Stomach (tissue), 19 donors: ENCODE results near the gene CDK7. TPM values are rescaled to one million over a fixed set of nuclear protein-coding genes. Genes with fewer than 3 reads are reported as not detected.

Source experiments
- DNase-seq, 2 donors: peaks; one replicate each; pipeline versions ENCODE4 v3.0.0 to v3.0.0-alpha.2; 2013 to 2019
- H3K27ac ChIP-seq, 5 donors: fragments of 200-600 bp in 4 of 5; sonication (generic) in 4 of 5; one replicate each; pipeline ENCODE4 v1.5.1; 2013 to 2019; ENCODE audit warnings: mild to moderate bottlenecking in 1 of 5, moderate library complexity in 1 of 5
- H3K27me3 ChIP-seq, 3 donors: fragments of 200-600 bp; sonication (generic); one replicate each; pipeline ENCODE4 v1.5.1; 2017 to 2019; ENCODE audit warnings: mixed run types in 1 of 3
- H3K36me3 ChIP-seq, 4 donors: fragments of 200-600 bp; sonication (generic); 1 replicate in 3 of 4; 2 replicates in 1 of 4; pipeline ENCODE4 v1.5.1; 2016 to 2019
- H3K4me1 ChIP-seq, 4 donors: fragments of 200-600 bp; sonication (generic); one replicate each; pipeline ENCODE4 v1.5.1; 2016 to 2019
- H3K4me3 ChIP-seq, 4 donors: fragments of 200-600 bp; sonication (generic) in 3 of 4; one replicate each; pipeline ENCODE4 v1.5.1; 2016 to 2019; ENCODE audit warnings: mild to moderate bottlenecking in 1 of 4
- H3K9me3 ChIP-seq, 4 donors: fragments of 200-600 bp; sonication (generic); one replicate each; pipeline ENCODE4 v1.5.1; 2016 to 2019
- EP300 ChIP-seq: sonication (generic); formaldehyde crosslinking; IDR thresholded peaks from one replicate; pipeline ENCODE4 v1.6.1; 2017; ENCODE audit warnings: antibody characterized with exemption
- POLR2A ChIP-seq, 4 donors: fragments of 450-650 bp; IDR thresholded peaks; one replicate each; pipeline ENCODE4 v1.6.1; 2016; ENCODE audit warnings: antibody characterized with exemption in 4 of 4, control low read depth in 2 of 4, mild to moderate bottlenecking in 1 of 4, moderate library complexity in 1 of 4
- POLR2AphosphoS5 ChIP-seq, 3 donors: sonication (generic); formaldehyde crosslinking; IDR thresholded peaks; one replicate each; pipeline ENCODE4 v1.6.1; 2016; ENCODE audit warnings: antibody characterized with exemption in 3 of 3
- WGBS, 5 donors: extraction: QIAGEN DNeasy Blood & Tissue Kit in 3 of 5; methylation state at CpG; one replicate each; pipeline versions ENCODE4 v1.1.5 to v1.1.7; 2013 to 2018; 5-methylcytosine and 5-hydroxymethylcytosine counted together
- intact Hi-C: fragments of 100-400 bp; cut with DNase I; formaldehyde crosslinking; loops from one replicate; pipeline ENCODE4 v1.15.1; 2023; ENCODE audit warnings: low total_unique reads
- long read RNA-seq, 10 donors: transcript quantifications; one replicate each; lab custom pipeline, GENCODE V29; 2026
- polyA plus RNA-seq, 3 donors: library from polyadenylated mRNA; stranded (reverse); fragments of 200-250 nt; gene quantifications; one replicate each; pipeline ENCODE4 v1.2.3, GENCODE V29; 2013
- total RNA-seq, 5 donors: library from RNA; depleted of rRNA; stranded (reverse); fragments of >200 nt; gene quantifications; one replicate each; pipeline versions ENCODE4 v1.1.0 to v1.2.3, GENCODE V29; 2014 to 2016
- TF ChIP-seq, protein P1 (sequence below), 7 experiments: fragments of 450-650 bp in 4 of 7; fragments of 200-600 bp in 3 of 7; sonication (generic) in 3 of 7; IDR thresholded peaks; one replicate each; pipeline ENCODE4 v1.5.1; 2016 to 2019; ENCODE audit warnings: antibody characterized with exemption in 7 of 7, control low read depth in 2 of 7, mild to moderate bottlenecking in 1 of 7
- donor health status: healthy with polysubstance abuse.
- donor health status: Bipolar disorder and iron deficiency.
- donor health status: healthy.

CDK7 gene
- 10 to 100 TPM in 2 of 5 donors, 1 to 10 TPM in 1, not detected in 2; 5.8 to 51.4 (median 14.1) TPM for total RNA-seq
- polyA plus RNA-seq, result 10 to 100 TPM; 18.2 to 30.0 (median 29.8) TPM
- long read RNA-seq, donor 1, partial matches to known transcripts, result 0 of 3 reads
- long read RNA-seq, donor 1, other reads (novel, unspliced or antisense), result 0 of 3 reads
- long read RNA-seq, donor 2, transcript CDK7-201 (12 exons, 1,439 nt), result major isoform, 9 of 10 reads
- long read RNA-seq, donor 2, partial matches to known transcripts, result 0 of 10 reads
- long read RNA-seq, donor 2, other reads (novel, unspliced or antisense), result 0 of 10 reads
- long read RNA-seq, donor 3, partial matches to known transcripts, result 0 of 2 reads
- long read RNA-seq, donor 3, other reads (novel, unspliced or antisense), result 0 of 2 reads
- long read RNA-seq, donor 4, result 0 reads
- long read RNA-seq, donor 5, partial matches to known transcripts, result 0 of 3 reads
- long read RNA-seq, donor 5, other reads (novel, unspliced or antisense), result 0 of 3 reads
- long read RNA-seq, donor 6, transcript CDK7-201 (12 exons, 1,439 nt), result major isoform, 9 of 10 reads
- long read RNA-seq, donor 6, partial matches to known transcripts, result 0 of 10 reads
- long read RNA-seq, donor 6, other reads (novel, unspliced or antisense), result 0 of 10 reads
- long read RNA-seq, donor 7, transcript CDK7-201 (12 exons, 1,439 nt), result major isoform, 7 of 9 reads
- long read RNA-seq, donor 7, partial matches to known transcripts, result 0 of 9 reads
- long read RNA-seq, donor 7, other reads (novel, unspliced or antisense), result 0 of 9 reads
- long read RNA-seq, donor 8, partial matches to known transcripts, result 0 of 5 reads
- long read RNA-seq, donor 8, other reads (novel, unspliced or antisense), result 0 of 5 reads
- long read RNA-seq, donor 9, partial matches to known transcripts, result 151 of 153 reads
- long read RNA-seq, donor 9, other reads (novel, unspliced or antisense), result 0 of 153 reads
- long read RNA-seq, donor 10, partial matches to known transcripts, result 0 of 3 reads
- long read RNA-seq, donor 10, other reads (novel, unspliced or antisense), result 0 of 3 reads

DNA sequence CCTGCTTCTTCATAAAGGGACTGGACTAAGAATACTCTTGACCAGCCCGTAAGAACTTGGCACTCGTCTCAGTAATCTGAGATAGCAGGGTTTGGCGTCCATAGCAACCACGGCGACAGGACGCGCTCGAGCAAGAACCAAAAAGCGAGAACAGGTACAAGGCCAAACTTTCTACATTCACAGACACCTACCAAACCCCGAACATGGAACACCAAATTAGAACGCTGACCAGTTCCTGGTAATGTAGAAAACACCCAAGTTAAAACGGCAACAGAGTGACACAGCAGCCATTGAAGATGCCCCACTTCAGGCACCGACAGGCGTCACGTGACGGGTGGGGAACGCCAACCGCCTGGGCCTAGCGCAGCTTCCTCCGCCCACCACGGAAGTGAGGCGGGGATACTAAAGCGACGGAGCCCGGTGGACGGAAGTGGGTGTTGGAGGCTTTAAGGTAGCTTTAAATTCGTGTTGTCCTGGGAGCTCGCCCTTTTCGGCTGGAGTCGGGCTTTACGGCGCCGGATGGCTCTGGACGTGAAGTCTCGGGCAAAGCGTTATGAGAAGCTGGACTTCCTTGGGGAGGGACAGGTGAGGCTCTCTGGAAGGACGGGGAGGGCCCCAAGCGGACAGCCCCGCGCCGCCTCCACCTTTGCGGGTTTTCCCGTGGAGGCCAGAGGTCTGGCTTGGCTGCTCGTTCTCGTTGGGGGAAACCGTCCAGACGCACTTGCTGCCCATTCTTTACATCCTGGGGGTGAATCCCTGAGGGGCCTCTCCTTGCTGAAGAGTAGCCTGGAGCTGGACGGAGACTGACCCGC, at the start of gene CDK7:
Gene CDK7, plus strand, starts transcription at position 430 of the 812 bp plus-strand sequence. Its CDS starts 90 bp downstream, at position 520.
- H3K36me3 ChIP-seq, result peaks cover 0 to 38% (median 28%) of the 10 kb centered on the region in 4 donors
- H3K27ac ChIP-seq, result peak within 1 kb of the TSS; percentile 84 to 88 (median 86)
- WGBS, 5 donors, result 0 to 1% (median 0%) methylated on average over 46 to 49 of the region's 49 CpGs
- peak within 1 kb of the TSS; percentile 58 to 84 (median 83) for H3K4me3 ChIP-seq
- peaks cover 24 to 48% (median 34%) of the 10 kb centered on the region in 4 donors for H3K4me1 ChIP-seq
- no peaks in the 10 kb centered on the region for H3K27me3 ChIP-seq
- TF ChIP-seq POLR2A (IDR thresholded peaks at IDR 0.05) (peak in 1 of 4 donors; percentile 20), POLR2AphosphoS5 (IDR thresholded peaks at IDR 0.05) (peak; percentile 72 to 94 (median 85)), EP300 (no peak)
- TF ChIP-seq, protein P1, sequence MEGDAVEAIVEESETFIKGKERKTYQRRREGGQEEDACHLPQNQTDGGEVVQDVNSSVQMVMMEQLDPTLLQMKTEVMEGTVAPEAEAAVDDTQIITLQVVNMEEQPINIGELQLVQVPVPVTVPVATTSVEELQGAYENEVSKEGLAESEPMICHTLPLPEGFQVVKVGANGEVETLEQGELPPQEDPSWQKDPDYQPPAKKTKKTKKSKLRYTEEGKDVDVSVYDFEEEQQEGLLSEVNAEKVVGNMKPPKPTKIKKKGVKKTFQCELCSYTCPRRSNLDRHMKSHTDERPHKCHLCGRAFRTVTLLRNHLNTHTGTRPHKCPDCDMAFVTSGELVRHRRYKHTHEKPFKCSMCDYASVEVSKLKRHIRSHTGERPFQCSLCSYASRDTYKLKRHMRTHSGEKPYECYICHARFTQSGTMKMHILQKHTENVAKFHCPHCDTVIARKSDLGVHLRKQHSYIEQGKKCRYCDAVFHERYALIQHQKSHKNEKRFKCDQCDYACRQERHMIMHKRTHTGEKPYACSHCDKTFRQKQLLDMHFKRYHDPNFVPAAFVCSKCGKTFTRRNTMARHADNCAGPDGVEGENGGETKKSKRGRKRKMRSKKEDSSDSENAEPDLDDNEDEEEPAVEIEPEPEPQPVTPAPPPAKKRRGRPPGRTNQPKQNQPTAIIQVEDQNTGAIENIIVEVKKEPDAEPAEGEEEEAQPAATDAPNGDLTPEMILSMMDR (IDR thresholded peaks at IDR 0.05), result peak in 1 of 7 experiments; percentile 25
- DNase-seq, result peak; percentile 95 to 98
- intact Hi-C loops, result no loop called here
- H3K9me3 ChIP-seq, result no peaks in the 10 kb centered on the region

DNA sequence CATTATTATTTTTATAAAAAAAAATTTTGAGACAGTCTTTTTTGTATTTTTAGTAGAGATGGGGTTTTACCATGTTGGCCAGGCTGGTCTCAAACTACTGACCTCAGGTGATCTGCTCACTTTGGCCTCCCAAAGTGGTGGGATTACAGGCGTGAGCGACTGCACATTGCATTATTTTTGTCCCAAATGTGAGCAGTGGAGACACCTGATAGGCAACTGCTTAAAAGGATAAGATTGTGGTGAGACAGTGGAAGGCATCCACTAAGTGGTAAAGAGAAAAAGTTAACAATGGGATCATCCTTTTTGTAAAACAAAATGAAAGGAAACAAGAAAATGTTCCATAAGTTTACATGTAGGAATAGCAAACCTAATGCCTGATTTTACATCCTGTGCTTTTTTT, 47.3 kb upstream of the CDK7 start:
- intact Hi-C loops, result loop anchor here (10.0 kb wide), 1 partner anchor 93 kb away; the partner anchor contains the start of gene SLC30A5
- Histone ChIP-seq H3K27me3 (no peaks in the 10 kb centered on the region), H3K4me1 (peaks cover 14 to 21% (median 17%) of the 10 kb centered on the region in 4 donors), H3K9me3 (no peaks in the 10 kb centered on the region), H3K27ac (no peak overlapping the region), H3K4me3 (no peak overlapping the region), H3K36me3 (no peaks in the 10 kb centered on the region)
- TF ChIP-seq, protein P1 (IDR thresholded peaks at IDR 0.05), result no peak
- no peak for TF ChIP-seq POLR2A (IDR thresholded peaks at IDR 0.05)
- DNase-seq, result no peak
- WGBS, 5 donors, result 91 to 97% (median 94%) methylated on average over 2 of the region's 2 CpGs

DNA sequence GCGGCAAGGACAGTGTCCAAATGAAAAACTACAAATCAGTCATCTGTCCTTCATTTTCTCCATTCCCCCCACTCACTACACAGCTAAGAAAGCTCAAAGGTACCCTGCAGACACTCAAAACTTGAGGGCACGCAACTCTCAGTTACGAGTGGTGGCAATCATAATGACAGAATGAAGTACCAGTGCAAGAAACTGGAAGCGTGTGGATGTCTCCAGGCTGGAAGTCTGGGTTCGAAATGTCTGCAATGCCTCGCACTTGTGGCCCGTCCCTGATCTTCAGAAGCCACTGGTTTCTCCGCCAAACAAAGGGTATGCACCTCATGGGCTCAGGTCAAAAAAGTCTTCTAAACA, 45.9 kb upstream of the CDK7 start:
- intact Hi-C loops, result loop anchor here (10.0 kb wide), 1 partner anchor 94 kb away; the partner anchor contains the start of gene SLC30A5
- H3K4me3 ChIP-seq, result peak overlapping the region; percentile 69 to 83 (median 82)
- WGBS, 5 donors, result 12 to 16% (median 13%) methylated on average over 8 of the region's 8 CpGs
- peaks cover 14 to 21% (median 17%) of the 10 kb centered on the region in 4 donors for H3K4me1 ChIP-seq
- peak overlapping the region; percentile 53 to 85 (median 76) for H3K27ac ChIP-seq
- no peaks in the 10 kb centered on the region for H3K36me3 ChIP-seq
- no peaks in the 10 kb centered on the region for H3K9me3 ChIP-seq
- no peaks in the 10 kb centered on the region for H3K27me3 ChIP-seq
- TF ChIP-seq, protein P1 (IDR thresholded peaks at IDR 0.05), result no peak
- TF ChIP-seq POLR2A (IDR thresholded peaks at IDR 0.05), result no peak
- no peak for TF ChIP-seq POLR2AphosphoS5 (IDR thresholded peaks at IDR 0.05)
- TF ChIP-seq EP300, result no peak
- no peak for DNase-seq
